GOT3 (cell line): ENCODE results near the gene CENATAC.
"Not testable (repeated sequence)": the region's sequence is repeated elsewhere in the genome, so short reads cannot be mapped to it uniquely, and the experiment has no call there.

Source experiments
- DNase-seq: peaks from one replicate; lab custom pipeline; 2025; ENCODE audit warnings: mixed read lengths; lab: John Stamatoyannopoulos, UW

The CENATAC gene

DNA sequence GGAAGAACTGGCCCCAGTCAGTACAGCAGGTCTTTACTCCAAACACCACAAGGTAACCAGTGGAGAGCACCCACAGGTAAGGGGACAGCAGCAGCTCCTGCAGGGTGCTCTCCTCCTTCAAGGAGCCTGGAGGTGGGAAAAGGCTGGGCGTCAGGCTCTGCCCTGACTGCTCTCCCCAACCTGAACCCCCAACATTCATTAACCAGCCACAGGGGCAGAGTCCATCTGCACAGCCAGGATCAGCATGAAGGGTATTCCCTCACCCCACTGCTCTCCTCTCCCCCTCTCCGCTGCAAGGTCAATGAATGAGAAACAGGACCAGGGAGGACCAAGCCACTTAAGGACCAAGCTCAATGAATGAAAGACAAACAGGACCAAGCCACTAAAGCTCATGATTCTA, 29.0 kb downstream of the CENATAC start:
- DNase-seq = no peak

DNA sequence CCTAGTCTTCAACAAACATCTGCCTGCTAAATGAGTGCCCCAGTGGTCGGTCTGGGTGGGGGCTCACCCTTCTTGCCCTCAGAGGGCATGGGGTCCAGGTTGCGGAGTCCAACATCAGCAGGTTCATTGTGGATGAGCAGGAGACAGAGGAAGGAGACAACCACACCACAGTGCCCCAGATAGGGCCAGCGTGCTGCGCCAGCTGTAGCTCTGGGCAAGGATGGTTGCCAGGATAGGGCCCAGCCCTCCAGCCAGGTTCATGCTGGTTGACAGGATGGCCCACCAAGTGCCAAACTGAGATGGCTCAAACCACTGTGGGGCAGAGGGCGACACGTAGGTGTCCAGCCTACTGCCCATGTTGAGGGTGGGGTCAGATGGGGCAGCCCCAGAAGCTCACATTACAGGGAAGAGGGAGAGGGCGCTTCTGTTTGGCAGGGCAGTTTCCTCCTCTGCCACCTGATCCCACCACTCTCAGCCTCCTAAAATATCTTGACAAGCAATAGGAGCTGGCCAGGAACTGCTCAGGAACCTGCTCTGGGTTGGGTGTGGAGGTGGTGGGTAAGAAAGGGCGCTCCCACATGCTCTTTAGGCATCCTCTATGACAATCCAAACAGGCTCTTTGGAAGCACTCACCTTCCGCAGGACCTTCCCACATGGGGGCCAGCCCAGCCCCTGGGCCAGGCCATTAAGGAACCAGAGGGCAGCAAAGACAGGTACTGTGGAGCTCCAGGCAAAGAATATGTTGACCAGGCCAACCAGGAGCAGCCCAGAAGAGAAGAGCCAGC, 29.8 kb downstream of the CENATAC start:
- DNase-seq = no peak

DNA sequence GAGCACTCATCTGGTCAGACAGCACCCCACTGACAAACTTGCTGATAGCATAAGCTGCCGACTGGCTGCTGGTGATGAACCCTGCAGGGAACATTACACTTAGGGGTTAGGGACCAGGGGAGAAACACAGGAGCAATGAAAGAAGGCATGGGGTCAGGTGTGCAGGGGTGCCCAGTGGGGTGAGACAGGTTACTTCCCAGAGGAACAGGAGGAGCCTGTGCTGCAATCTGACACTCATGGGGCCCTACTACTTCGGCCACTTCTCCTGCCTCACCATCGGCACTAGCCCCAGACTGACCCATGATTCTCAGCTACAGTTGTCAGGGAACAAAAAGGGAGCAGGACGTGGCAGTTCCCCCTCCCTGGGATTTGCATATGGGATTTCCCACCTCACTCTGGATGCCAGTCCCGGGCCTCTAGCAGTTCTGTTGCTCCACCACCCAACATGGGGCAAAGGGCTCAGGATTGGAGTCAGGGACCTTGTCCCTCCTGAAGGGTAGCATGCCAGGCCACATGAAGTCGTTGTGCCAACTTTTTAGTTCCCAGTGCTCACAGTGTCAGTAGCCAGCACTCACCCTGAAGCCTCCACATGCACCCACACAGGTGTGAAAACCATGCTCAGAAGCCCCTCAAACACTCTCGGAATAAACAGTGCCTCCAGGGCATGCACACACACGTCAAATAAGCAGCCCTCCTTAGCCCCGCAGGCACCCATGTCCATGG, 30.6 kb downstream of the CENATAC start:
- DNase-seq = no peak

DNA sequence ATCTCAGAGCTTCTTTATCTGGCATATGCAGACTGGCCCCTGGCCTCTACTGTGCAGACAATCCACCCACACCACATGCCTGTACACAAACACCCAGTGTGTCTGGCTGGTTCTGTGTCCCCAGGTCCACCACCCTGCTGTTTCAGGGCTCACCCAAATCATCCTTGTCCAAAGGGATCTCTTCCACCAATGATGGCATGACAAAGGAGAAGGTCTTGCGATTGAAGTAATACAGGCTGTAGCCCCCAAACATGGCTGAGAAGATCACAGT, 31.1 kb downstream of the CENATAC start:
- no peak for DNase-seq

DNA sequence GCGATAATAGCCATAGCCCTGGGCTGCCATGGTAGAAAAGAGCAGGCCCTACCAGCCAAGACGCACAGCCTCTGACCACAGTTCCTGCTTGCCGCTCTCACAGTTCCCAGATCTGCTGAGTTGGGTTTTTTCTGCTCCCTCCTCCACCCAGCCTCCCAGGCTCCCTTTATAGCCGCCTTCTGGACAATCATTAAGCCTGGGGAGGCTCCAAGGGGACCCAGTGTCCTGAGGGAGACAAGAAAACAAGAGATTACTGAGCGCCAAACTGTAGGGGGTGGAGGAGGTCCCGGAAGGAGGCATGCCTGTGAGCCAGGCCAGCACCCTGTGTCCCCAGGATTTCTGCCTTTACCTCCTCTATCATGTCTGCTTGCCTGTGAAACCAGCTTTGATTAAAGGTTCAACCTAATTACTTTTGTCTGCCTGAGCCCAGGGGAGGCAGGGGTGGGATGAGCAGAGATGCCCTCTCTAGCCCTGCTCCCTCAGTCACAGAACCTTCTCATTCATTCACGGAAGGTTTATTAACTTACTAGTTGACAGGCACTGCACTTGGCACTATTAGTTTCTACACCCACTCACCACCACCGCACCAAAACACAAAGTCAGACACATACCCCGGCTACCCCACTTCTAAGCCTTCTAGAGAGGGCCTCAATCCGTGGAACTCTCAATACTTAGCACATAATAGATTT, 31.5 kb downstream of the CENATAC start:
- DNase-seq = no peak

DNA sequence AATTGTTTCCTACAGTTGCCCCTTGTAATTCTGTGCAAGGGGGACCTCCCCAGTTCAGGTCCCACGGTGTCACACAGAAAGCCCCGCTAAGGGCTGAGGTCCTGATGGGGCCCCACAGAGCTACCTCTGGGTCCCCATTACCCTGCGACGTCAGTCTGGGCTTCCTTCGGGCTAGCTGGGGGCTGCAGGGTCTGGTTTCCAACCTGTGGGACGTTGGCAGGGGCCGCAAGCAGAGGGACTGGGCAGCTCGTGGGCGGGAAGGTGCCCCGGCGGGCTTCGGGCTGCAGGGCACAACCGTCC, 32.0 kb downstream of the CENATAC start:
- no peak for DNase-seq

DNA sequence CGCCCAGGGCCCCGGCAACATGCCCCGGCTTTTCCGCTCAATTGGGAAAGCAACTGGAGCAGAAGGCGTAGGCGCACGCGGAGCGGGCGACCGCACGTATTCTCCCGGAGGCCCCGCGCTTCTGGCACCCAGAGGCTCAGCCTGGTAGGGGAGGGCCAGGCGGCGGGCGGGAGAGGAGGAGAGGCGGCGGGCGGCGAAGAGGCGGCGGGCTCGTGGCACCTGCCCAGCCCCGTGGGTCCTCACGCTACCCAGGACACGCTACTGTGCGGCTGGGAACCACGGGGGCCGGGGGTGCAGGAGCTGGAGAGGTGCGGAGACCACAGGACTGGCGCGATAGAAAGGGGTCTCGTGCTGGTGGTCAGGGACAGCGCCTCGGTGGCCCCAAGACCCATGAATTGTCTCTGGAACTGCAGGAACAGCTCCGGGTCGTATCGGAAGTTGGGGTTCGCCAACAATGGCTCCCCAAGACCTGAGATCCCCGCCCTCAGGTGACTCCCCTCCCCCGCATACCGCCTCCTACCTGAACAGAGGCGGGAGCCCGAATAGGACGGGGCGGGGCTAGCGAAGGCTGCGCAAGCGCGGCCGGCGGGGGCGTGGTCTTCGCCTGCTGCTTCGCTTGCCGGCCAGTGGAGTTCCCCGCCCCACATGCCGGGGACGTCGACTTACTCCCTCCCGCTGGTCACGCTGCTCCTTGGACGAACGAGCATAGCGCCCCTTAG, 32.5 kb downstream of the CENATAC start, which contains the start of gene SLC37A4:
TSS of gene SLC37A4 (minus strand) at position 549 of the 719 bp plus-strand sequence.
- DNase-seq = peak; percentile 63

DNA sequence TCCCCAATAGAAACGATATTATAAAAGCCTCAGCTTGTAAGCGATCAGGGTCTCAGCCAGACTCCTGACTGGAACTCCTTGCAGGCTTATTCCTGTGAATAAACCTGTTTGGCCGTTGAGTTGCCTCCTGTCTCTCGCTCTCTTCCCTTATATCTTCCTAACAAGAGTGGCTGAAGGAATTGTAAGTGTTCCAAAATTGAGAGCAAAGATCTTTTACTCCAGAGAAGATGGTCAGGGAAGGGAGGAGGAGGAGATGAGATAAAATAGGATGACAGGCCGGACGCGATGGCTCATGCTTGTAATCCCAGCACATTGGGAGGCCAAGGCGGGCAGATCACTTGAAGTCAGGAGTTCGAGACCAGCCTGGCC, 34.0 kb downstream of the CENATAC start:
- no peak for DNase-seq

DNA sequence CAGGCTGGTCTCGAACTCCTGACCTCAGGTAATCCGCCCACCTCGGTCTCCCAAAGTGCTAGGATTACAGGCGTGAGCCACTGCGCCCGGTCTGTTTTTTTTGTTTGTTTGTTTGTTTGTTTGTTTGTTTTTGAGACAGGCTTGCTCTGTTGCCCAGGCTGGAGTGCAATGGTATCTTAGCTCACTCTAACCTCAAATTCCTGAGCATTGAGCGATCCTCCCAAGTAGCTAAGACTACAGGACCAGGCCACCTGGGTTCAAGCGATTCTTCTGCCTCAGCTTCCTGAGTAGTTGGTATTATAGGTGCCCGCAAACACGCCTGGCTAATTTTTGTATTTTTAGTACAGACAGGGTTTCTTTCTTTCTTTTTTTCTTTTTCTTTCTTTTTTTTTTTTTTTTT, 35.5 kb downstream of the CENATAC start:
- not testable (repeated sequence) for DNase-seq

DNA sequence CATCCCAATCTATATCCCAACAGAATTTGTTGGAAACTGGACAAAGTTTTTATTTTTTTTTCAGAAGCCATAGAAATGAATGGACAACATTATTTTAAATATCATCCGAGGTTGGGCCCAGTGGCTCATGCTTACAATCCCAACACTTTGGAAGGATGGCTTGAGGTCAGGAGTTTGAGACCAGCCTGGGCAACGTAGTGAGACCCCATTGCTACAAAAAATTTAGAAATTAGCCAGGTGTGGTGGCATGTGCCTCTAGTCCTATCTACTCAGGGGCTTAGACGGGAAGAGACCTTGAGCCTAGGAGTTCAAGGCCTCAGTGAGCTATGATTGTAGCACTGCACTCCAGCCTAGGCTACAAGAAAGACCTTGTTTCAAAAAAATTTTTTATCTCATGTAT, 36.9 kb downstream of the CENATAC start:
- no peak for DNase-seq

DNA sequence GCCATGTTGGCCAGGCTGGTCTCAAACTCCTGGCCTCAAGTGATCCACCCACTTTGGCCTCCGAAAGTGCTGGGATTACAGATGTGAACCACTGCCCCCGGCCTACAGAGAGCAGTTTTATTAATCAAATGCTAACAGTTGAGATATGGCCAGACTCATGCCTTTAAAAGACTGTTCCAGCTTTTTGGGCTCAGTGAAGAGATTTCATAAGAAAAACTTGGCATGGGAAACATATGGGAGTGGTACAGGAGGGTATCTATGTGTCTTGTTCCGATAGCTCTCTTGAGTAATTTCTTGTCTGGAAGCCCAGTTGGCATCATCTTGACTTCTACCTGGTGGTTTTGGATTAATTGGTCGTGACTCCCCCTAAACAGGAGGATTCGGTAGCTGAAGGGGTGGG, 40.9 kb downstream of the CENATAC start:
- no peak for DNase-seq

DNA sequence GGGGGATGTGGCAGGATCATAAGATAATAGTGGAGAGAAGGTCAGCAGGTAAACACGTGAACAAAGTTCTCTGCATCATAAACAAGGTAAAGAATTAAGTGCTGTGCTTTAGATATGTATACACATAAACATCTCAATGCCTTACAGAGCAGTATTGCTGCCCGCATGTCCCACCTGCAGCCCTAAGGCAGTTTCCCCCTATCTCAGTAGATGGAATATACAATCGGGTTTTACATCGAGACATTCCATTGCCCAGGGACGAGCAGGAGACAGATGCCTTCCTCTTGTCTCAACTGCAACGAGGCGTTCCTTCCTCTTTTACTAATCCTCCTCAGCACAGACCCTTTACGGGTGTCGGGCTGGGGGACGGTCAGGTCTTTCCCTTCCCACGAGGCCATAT, 41.5 kb downstream of the CENATAC start:
- DNase-seq = not testable (repeated sequence)

DNA sequence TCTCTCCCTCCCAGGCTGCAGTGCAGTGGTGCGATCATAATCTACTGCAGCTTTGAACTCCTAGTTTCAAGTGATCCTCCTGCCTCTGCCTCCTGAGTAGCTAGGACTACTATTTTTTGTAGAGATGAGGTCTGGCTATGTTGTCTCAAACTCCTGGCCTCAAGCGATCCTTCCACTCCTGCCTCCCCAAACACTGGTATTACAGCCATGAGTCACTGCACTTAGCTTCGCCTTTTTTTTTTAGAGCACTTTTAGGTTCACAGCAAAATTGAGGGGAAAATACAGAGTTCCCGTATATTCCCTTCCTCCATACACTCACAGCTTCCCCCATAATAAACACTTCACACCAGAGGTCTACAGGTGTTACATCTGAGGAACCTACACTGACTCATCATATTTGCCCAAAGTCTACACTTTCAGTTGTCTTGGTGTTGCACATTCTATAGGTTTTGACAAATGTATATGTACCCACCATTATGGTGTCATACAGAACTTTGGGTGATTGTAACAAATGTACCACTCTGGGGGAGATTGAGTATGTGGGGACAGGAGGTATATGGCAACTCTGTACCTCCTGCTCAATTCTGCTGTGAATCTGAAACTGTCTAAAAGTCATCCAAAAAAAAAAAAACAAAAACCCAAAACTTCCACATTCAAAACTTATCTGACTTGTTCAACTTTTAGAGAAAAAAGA, 44.0 kb downstream of the CENATAC start:
- DNase-seq = no peak

DNA sequence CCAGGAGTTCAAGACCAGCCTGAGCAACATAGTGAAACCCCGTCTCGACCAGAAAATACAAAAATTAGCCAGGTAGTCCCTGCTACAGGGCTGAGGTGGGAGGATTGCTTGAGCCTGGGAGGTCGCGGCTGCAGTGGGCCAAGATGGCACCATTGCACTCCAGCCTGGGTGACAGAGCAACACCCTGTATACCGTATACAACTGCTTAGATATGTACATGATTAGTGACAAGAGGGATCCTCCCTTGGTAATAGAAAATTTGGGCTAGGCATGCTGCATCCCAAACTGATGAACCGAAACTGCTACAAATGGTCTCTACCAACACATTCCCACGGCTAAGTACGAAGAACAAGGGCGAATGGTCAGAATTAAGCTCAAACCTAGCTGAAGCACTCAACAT, 45.0 kb downstream of the CENATAC start:
- DNase-seq = no peak

DNA sequence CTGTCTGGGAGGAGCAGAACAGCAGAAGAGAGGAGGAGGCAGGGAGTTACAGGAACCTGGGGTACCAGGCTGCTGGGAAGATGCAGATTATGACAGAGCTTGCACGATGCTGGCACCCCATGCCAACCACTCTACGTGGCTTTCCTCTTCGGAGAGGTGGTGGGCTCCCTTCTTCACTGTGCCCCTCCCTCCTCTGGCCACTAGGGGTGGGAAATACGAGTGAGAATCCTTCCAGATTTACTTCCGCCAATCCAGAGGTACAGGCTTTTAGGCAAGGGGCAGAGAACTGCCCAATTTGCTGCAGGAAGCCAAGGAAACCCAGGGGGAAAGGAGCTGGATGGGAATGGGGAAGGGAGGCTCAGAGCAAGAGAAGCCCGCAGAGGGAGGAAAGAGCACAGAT, 46.8 kb downstream of the CENATAC start:
- DNase-seq = no peak

DNA sequence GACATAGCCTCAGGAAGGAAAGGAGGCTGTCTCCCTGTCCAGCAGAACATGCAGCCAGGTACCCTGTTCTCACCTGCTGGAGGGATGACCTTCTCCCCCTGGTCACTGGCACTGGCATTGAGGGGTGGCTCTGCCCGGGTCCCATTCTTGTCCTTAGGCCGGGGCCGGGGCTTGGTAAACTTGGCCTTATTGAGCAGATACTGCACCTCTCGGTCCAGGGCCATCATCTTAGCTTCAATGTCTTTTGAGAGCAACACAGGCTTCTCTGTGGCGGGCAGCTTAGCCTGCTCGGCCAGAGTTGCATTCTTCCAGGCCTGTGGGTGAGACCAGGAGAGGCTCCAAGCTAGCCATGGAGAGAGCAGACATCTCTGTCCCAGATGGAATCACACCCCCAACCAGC, 48.6 kb downstream of the CENATAC start:
- no peak for DNase-seq

DNA sequence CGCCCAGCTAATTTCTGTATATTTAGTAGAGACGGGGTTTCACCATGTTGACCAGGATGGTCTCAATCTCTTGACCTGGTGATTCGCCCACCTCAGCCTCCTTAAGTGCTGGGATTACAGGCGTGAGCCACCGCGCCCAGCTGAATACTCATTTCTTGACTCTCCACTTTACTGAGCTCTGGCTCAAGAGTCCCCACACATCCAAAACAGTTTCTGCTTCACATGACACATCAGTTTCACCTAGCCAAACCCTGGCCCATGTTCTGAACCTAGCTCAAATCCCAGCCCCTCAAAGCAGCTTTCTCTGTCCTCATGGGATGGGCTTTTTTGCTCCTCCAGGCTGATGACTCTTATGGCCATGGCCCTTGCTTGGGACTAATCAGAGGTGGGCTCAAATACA, 49.3 kb downstream of the CENATAC start:
- no peak for DNase-seq

DNA sequence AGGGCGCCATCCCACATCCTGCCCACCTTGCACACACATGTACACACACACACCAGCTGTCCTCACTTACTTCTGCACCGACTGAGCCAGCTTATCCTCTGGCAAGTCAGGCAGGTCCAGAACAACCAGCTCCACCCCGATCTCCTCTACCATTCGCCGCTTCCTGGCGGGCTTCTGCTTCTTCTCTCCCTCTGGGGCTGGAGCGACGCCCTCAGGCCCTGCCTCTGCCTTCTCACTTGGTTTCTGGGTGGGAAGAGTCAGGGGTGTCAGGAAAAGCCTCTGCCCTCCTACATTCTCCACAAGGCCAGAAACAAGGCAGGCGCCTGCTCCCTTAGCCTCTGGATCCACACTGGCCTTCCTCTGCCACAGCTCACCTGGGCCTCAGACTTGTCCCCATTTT, 50.7 kb downstream of the CENATAC start:
- no peak for DNase-seq

DNA sequence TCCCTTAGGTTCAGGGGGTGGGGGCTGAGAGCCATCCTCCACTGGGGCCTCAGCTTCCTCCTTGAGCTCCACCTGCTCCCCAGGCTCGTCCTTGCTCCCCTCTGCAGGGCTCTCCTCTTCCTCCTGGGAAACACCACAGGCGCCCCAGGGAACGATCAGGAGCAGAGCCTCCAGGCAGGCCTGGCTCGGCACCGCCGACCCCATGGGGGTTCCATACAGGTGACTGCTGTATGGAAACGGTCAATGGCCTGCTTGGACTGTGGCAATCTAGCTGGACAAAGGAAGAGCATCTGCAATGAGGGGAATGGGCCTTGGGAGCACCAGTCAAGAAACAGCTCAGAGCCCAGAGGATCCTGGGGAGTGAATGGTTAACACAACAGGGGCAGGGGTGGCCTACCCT, 51.1 kb downstream of the CENATAC start:
- no peak for DNase-seq

DNA sequence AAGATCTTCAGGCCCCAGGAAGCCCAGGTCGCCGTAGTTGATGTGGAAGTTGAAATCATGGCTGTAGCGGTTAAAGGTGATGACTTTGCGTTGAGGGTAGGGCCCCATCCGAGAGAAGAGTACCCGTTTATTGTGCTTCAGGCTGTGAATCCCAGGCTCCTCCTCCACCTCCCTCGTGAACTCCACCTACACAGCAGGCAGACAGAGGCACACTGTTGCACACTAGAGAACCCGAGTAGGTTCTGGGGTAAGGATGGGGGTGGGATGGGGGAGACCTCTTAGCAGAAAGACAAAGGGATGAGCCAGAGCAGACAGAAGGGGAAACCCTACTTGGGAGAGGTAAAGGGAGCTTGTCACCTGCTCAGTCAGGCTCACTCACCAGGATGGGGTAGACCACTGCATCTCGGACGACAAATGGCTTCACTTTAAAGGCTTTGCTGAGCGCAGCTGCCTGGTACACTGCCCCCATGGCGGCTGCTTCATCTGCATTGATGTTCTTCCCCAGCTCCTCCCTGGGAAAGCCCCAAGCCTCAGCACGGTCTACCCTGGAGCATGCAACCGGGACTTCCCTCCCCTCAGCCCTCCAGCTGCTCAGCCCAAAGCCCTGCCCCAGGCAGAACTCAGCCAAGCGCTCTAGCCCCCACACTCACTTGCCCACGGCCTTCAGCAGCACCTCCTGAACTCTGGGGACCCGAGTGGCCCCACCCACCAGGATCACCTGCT, 53.7 kb downstream of the CENATAC start:
- DNase-seq = no peak

DNA sequence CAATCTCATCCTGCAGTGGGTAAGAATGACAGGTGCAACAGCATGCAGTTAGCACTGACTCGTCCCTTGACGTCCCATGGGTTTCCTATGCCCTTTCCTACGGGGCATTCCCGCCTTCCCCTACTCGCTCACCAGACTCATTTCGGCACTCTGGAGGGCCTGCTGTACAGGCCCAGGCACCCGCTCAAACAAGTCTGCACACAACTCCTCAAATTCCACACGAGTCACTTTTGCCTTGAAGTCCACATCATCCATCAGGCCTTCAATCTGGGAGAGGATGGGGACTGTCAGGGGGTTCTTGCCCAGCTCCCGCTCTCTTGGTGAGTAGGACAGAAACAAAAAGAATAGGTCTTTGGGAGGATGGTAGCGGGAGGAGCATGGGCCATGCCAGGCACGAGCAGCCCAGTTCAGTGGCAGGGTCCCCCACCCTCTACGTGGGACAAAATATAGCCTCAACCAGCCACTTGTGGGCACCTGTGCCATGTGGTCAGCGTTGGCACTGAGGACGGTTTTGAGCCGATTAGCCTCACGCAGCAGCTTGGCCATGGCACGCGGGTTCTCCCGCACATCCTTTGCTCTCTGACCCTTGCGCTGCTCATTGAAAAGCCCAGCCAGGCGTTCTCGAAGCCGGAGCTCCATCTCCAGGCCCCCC, 54.4 kb downstream of the CENATAC start:
- DNase-seq = no peak
